Globus pallidus (tissue), 1 donor: ENCODE data around the gene SLC25A5.

Experiments used
- DNase-seq: peaks from one replicate; pipeline ENCODE4 v3.0.0-alpha.2; 2015; ENCODE audit warnings: low spot score

The SLC25A5 gene

DNA sequence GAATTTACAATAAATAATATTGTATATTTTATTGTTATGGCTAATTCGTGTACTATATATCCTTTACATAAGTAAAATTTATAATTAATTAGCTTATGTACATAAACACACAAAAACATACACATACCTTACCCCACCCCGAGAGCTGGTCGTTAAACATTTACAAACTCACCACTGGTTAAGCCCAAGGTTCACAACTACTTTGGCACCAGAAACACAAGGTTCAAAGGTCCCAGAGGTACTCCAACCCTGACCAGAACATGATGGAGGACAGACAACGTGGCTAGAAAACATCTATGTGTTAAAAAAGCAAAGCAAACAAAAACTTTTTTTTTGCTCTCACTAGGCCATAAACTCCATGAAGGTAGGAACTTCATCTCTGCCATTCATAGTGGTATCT lies 37.7 kb downstream of the SLC25A5 start:
- no peak for DNase-seq

GRCh38 chrX:119507206-119507605 lies 39.0 kb downstream of the SLC25A5 start:
- DNase-seq: no peak

GRCh38 chrX:119512146-119512800 lies 44.0 kb downstream of the SLC25A5 start:
- no peak for DNase-seq

DNA sequence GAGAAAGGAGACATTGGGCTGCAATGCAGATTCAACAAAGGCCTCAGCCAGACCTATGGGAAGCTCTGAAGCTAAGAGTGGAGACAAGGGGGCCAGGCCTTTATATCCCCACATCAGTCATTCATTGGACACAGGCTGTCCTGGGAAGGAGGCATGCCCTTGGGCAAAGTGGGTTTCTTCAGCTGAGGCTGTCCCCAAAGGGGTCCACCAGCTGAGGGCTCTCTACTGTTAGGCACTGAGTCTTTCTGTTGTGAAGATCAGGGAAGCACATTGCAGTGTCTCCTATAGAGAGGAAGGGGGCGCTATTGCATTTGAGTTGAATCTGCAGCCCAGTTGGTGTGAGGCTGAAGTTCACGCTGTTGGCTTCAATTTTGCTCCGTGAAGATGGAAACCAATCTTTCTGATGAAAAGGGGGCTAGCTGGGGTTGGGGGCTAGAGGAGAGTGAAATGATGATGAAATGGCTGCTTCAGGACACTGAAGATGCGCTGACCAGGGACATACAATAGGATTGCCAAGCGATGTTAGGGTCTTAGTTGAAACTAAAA lies 48.0 kb downstream of the SLC25A5 start:
- peak; percentile 68 for DNase-seq

DNA sequence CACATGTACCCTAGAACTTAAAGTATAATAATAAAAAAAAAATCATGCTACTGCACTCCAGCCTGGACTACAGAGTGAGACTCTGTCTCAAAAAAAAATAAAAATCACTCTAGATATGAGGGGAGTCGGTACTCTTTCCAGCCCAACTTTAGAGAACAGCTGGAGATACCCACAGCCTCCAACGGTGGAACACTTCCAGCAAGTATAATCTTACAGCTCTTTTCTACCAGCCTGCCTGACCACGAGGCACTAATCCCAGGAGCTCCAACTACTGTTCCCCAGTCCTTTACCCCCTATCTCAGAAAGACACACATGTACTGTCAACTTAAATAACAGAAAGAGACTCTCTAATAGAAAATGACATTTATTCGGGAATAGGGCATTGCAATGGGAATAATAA lies 50.1 kb downstream of the SLC25A5 start:
- no peak for DNase-seq
